Psoas muscle (tissue), 8 donors: ENCODE measurements around the gene ITSN1. TPM values are rescaled to one million over a fixed set of nuclear protein-coding genes. Genes with fewer than 3 reads are reported as not detected.

Experiments used
- ATAC-seq, 4 donors: fragments of 200-7000 bp; cut with Tn5 transposase; one replicate each; pipeline ENCODE4 v1.9.1; 2020; ENCODE audit warnings: moderate library complexity in 3 of 4, mild to moderate bottlenecking in 2 of 4
- DNase-seq, 2 donors: peaks; one replicate each; pipeline ENCODE4 v3.0.0-alpha.2; 2020
- H3K27ac ChIP-seq: fragments of 200-600 bp; one replicate; pipeline ENCODE4 v1.8.0; 2022
- H3K27me3 ChIP-seq, 3 donors: fragments of 200-600 bp in 1 of 3; one replicate each; pipeline versions ENCODE4 v1.6.1 to v1.8.0; 2013 to 2022; ENCODE audit warnings: low read length in 2 of 3, mild to moderate bottlenecking in 2 of 3, moderate library complexity in 1 of 3; ENCODE audit not compliant: insufficient read depth in 3 of 3
- H3K36me3 ChIP-seq, 2 donors: fragments of 200-600 bp in 1 of 2; one replicate each; pipeline versions ENCODE4 v1.6.1 to v1.8.0; 2013 to 2022; ENCODE audit warnings: low read depth in 1 of 2, mild to moderate bottlenecking in 1 of 2, moderate library complexity in 1 of 2; ENCODE audit not compliant: insufficient read depth in 1 of 2
- H3K4me1 ChIP-seq: fragments of 200-600 bp; one replicate; pipeline ENCODE4 v1.8.0; 2022
- H3K4me3 ChIP-seq: fragments of 200-600 bp; one replicate; pipeline ENCODE4 v1.8.0; 2022; ENCODE audit warnings: mild to moderate bottlenecking
- H3K9me3 ChIP-seq: fragments of 200-600 bp; one replicate; pipeline ENCODE4 v1.8.0; 2022
- CTCF ChIP-seq: fragments of 200-600 bp; IDR thresholded peaks from one replicate; pipeline ENCODE4 v1.8.0; 2022; ENCODE audit warnings: antibody characterized with exemption
- WGBS, 3 donors: extraction: QIAGEN DNeasy Blood & Tissue Kit; methylation state at CpG; one replicate each; pipeline versions ENCODE4 v1.1.6 to v1.1.7; 2013; 5-methylcytosine and 5-hydroxymethylcytosine counted together
- intact Hi-C, 2 donors: fragments of 100-400 bp; cut with DNase I; formaldehyde crosslinking; loops; one replicate each; pipeline versions ENCODE4 v1.11.0 to v1.14.2; 2022
- polyA plus RNA-seq, 3 donors: library from polyadenylated mRNA; stranded (reverse); fragments of 200-250 nt; gene quantifications; one replicate each; pipeline ENCODE4 v1.2.3, GENCODE V29; 2013
- total RNA-seq, 4 donors: library from RNA; stranded (reverse); fragmentation: NEBNext Ultra II Directional in 2 of 4; extraction: Animal tissue kit (Norgen Biotek cat#: 25700) in 2 of 4; gene quantifications; one replicate each; pipeline versions ENCODE4 v1.2.1 to v1.2.4, GENCODE V29; 2021 to 2023
- donor health status: healthy with polysubstance abuse.
- donor health status: DM: no; HTN: no; CAD: no; lungs with moderate emphysema.
- donor health status: Bipolar disorder and iron deficiency.
- donor health status: healthy.
- donor health status: DM: yes; HTN: yes; CAD: no.
- donor health status: DM: no; HTN: no; CAD: no.
- donor health status: DM: no; HTN: no; CAD: no.
- donor health status: DM: yes; HTN: yes; CAD: no.

ITSN1 gene
- total and polyA plus RNA-seq, 7 donors: 9.3 to 43.8 (median 22.4) TPM

GRCh38 chr21:33666153-33666552 is 23.9 kb downstream of the ITSN1 start:
- intact Hi-C loops: no loop called here
- H3K4me1 ChIP-seq: peaks cover 27% of the 10 kb centered on the region
- DNase-seq (no peak), ATAC-seq (peak; percentile 56 to 87 (median 78))
- no peaks in the 10 kb centered on the region for H3K36me3 ChIP-seq
- no peak overlapping the region for H3K4me3 ChIP-seq
- H3K9me3 ChIP-seq: no peaks in the 10 kb centered on the region
- WGBS, 3 donors: 83 to 88% (median 86%) methylated on average over 2 of the region's 2 CpGs
- no peaks in the 10 kb centered on the region for H3K27me3 ChIP-seq
- TF ChIP-seq CTCF: no peak
- H3K27ac ChIP-seq: no peak overlapping the region

GRCh38 chr21:33667636-33668035 is 25.3 kb downstream of the ITSN1 start:
- Histone ChIP-seq H3K4me3 (no peak overlapping the region), H3K36me3 (no peaks in the 10 kb centered on the region), H3K9me3 (no peaks in the 10 kb centered on the region), H3K27me3 (no peaks in the 10 kb centered on the region), H3K4me1 (peaks cover 27% of the 10 kb centered on the region), H3K27ac (no peak overlapping the region)
- ATAC-seq: no peak
- no peak for DNase-seq
- WGBS, 3 donors: 84 to 88% (median 86%) methylated on average over 6 of the region's 6 CpGs
- TF ChIP-seq CTCF: no peak
- intact Hi-C loops: no loop called here

- 65 to 72% (median 71%) methylated on average over 4 of the region's 4 CpGs for WGBS, 3 donors
- Histone ChIP-seq H3K4me1 (peaks cover 27% of the 10 kb centered on the region), H3K4me3 (no peak overlapping the region), H3K36me3 (no peaks in the 10 kb centered on the region), H3K27me3 (no peaks in the 10 kb centered on the region), H3K27ac (no peak overlapping the region), H3K9me3 (no peaks in the 10 kb centered on the region)
- intact Hi-C loops: no loop called here
- ATAC-seq: no peak
- TF ChIP-seq CTCF: no peak
- DNase-seq: no peak
These were observed 25.9 kb downstream of the ITSN1 start for GRCh38 chr21:33668180-33668579.

- H3K36me3 ChIP-seq: no peaks in the 10 kb centered on the region
- H3K4me3 ChIP-seq: no peak overlapping the region
- H3K9me3 ChIP-seq: no peaks in the 10 kb centered on the region
- H3K27ac ChIP-seq: no peak overlapping the region
- 93 to 96% (median 94%) methylated on average over 2 of the region's 2 CpGs for WGBS, 3 donors
- ATAC-seq (no peak), DNase-seq (no peak)
- TF ChIP-seq CTCF: no peak
- no peaks in the 10 kb centered on the region for H3K27me3 ChIP-seq
- intact Hi-C loops: no loop called here
- H3K4me1 ChIP-seq: peaks cover 27% of the 10 kb centered on the region
These were observed 26.3 kb downstream of the ITSN1 start for GRCh38 chr21:33668620-33669019.
